ENCODE measurements around the gene DSTYK.

The DSTYK gene, protein sequence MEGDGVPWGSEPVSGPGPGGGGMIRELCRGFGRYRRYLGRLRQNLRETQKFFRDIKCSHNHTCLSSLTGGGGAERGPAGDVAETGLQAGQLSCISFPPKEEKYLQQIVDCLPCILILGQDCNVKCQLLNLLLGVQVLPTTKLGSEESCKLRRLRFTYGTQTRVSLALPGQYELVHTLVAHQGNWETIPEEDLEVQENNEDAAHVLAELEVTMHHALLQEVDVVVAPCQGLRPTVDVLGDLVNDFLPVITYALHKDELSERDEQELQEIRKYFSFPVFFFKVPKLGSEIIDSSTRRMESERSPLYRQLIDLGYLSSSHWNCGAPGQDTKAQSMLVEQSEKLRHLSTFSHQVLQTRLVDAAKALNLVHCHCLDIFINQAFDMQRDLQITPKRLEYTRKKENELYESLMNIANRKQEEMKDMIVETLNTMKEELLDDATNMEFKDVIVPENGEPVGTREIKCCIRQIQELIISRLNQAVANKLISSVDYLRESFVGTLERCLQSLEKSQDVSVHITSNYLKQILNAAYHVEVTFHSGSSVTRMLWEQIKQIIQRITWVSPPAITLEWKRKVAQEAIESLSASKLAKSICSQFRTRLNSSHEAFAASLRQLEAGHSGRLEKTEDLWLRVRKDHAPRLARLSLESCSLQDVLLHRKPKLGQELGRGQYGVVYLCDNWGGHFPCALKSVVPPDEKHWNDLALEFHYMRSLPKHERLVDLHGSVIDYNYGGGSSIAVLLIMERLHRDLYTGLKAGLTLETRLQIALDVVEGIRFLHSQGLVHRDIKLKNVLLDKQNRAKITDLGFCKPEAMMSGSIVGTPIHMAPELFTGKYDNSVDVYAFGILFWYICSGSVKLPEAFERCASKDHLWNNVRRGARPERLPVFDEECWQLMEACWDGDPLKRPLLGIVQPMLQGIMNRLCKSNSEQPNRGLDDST

DNA sequence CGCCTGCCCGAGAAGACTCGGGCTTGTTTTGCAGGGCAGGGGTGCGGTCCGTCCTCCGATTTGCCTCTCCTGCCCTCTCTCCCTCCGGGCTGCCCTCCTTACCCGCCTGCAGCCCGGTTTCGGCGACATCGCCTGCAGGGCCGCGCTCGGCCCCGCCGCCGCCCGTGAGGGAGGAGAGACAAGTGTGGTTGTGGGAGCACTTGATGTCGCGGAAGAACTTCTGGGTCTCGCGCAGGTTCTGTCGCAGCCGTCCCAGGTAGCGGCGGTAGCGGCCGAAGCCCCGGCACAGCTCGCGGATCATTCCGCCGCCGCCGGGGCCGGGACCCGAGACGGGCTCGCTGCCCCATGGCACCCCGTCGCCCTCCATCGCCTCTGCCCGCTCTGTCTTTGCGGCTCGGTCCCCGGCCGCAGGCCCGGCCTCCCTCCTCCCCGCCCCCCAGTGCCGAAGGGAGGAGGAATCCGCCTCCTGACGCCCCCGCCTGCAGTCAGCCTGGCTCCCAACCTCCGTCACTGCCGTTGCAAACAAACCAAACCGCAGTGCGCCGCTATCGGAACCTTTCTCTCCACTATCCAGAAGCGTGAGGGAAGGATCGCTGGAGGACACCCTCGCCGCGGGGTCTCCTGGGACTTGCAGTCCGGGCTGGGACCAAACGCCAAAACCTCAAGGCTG is at the start of gene DSTYK:
Gene DSTYK (minus strand): TSS at position 534 of the 670 bp plus-strand sequence. CDS start 167 bp downstream, at position 367.
- TF ChIP-seq, protein P1, sequence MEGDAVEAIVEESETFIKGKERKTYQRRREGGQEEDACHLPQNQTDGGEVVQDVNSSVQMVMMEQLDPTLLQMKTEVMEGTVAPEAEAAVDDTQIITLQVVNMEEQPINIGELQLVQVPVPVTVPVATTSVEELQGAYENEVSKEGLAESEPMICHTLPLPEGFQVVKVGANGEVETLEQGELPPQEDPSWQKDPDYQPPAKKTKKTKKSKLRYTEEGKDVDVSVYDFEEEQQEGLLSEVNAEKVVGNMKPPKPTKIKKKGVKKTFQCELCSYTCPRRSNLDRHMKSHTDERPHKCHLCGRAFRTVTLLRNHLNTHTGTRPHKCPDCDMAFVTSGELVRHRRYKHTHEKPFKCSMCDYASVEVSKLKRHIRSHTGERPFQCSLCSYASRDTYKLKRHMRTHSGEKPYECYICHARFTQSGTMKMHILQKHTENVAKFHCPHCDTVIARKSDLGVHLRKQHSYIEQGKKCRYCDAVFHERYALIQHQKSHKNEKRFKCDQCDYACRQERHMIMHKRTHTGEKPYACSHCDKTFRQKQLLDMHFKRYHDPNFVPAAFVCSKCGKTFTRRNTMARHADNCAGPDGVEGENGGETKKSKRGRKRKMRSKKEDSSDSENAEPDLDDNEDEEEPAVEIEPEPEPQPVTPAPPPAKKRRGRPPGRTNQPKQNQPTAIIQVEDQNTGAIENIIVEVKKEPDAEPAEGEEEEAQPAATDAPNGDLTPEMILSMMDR (conservative IDR thresholded peaks at IDR 0.05; ENCODE audit: low read length): 0 out of 2 replicates have a peak, but pooled peaks have one; percentile 7
- H3K4me3 ChIP-seq (ENCODE audit: low read length): peak within 1 kb of the TSS; percentile 85
- DNase-seq (ENCODE audit: low read depth): peak; percentile 96

DNA sequence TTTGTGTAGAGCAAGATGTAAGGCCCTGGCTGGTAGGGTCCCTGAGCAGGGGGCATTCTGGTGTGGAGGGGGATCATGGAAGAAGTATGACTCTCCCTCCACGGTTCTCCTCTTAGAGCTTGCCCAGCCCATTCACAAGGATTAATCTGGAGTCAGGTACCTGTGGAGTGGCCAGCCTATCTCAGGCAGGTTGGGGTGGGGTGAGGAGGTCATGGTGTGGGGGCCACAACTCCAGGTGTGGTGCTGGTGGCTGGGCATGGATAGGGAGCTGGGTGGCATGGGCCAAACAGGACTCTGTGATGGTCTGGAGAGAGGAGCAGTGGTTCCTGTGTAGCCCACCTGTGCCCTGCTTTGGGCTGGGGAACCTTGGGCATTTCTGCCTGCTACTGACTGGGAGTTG is 48.5 kb upstream of the DSTYK start:
- H3K4me3 ChIP-seq (ENCODE audit: low read length): no peak overlapping the region
- no peak for DNase-seq (ENCODE audit: low read depth)
- TF ChIP-seq, protein P1 (conservative IDR thresholded peaks at IDR 0.05; ENCODE audit: low read length): no peak

DNA sequence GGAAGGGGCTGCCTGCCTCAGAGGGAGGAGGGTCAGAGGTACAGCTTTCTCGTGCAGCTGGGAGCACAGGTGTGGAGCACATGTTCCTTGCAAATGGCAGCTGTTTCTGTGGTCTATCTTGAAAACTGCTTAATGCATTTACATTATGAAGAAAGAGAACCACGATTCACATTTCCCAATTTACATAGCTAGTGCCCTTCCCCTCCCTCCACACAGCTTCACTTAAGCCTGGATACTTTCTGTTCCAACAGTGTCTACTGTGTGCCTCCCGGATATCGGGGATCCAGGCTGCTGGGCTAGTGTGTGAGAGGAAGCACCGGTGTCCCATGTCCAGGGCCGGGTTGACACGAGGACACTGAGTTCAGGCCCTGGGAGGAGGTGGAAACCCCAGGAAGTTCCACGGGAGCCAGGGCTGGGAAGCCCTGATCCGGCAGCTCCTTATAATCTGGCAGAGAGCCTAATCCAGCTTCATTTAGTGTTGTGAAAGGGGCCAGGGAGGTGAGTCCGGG is 47.9 kb upstream of the DSTYK start:
- DNase-seq (ENCODE audit: low read depth): peak; percentile 38
- no peak overlapping the region for H3K4me3 ChIP-seq (ENCODE audit: low read length)
- TF ChIP-seq, protein P1 (conservative IDR thresholded peaks at IDR 0.05; ENCODE audit: low read length): no peak

DNA sequence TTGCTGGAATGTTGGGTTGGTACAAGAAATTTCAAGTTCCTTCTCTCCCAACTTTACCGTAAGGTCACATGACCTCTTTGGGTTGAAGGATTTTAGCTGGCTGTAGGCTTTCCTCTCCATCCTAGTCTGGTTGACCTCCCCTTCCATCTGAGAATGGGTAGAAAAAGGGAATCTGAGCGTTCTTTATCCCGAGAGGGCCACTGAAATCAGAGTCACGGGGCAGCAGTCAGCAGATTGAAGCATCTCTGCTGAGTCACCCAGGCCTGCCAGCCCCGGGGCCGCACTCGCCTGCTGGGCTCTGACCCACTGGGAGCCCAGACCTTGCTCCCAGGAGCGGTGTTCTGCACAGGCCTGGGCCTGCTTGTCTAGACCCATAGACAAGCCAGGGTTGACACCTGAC is 47.2 kb upstream of the DSTYK start:
- peak; percentile 35 for DNase-seq (ENCODE audit: low read depth)

DNA sequence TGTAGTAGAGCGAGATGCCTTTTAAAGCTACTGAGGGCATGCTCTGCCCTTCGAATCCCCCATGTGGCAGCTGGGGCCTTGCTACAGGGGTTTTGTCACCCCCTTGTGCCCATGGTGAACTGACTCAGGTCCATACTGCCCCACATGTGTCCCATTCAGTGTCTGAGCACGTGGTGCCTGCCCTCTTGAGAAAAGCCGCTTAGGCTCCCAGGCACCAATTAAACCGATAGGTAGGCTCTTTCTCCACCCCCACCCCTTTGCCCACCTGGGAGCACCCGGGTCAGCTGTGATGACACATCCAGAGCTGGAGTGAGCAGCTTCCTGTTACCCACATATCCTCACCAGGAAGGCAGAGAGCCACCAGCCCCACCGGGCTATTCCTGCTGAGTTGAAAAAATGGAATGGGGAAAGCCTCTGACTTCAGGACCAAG is 46.8 kb upstream of the DSTYK start:
- no peak for DNase-seq (ENCODE audit: low read depth)
- TF ChIP-seq, protein P1 (conservative IDR thresholded peaks at IDR 0.05; ENCODE audit: low read length): no peak; the same call in 1 of the 2 replicates
- H3K4me3 ChIP-seq (ENCODE audit: low read length): no peak overlapping the region

More for the DNA sequence above, 47.2 kb upstream of the DSTYK start:
- TF ChIP-seq, protein P1 (conservative IDR thresholded peaks at IDR 0.05; ENCODE audit: low read length): no peak
- H3K4me3 ChIP-seq (ENCODE audit: low read length): no peak overlapping the region

DNA sequence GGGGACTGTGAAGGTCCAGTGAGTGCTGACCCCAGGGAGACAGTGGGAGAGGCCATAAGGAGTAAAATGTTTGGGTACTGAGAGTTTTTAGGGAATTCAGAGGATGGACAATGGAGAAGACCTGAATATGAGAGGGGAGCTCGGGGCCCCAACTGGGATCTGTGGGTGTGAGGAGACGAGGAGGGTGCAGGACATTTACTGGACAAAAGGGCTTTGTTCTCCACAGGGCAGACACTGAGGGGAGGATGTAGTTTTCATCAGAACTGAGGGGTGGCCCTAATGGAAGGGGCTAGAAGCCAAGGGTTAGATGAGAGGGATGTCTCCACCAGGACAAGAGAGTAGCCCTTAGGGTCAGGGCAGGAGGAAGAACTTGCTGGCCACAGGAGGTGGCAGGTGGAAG is 46.2 kb upstream of the DSTYK start:
- TF ChIP-seq, protein P1 (conservative IDR thresholded peaks at IDR 0.05; ENCODE audit: low read length): no peak
- H3K4me3 ChIP-seq (ENCODE audit: low read length): no peak overlapping the region
- no peak for DNase-seq (ENCODE audit: low read depth)
